Fibroblast of lung (primary cell): ENCODE measurements around the gene AP1S1.

Experiments
- CTCF ChIP-seq, 2 donors: IDR thresholded peaks in 1 of 2; conservative IDR thresholded peaks in 1 of 2; 1 replicate in 1 of 2; 2 replicates in 1 of 2; pipeline ENCODE4 v1.5.1; 2011 to 2012; ENCODE audit warnings: low read length in 2 of 2, control low read depth in 1 of 2, inconsistent platforms in 1 of 2, low read depth in 1 of 2, mild to moderate bottlenecking in 1 of 2
- EZH2 ChIP-seq: IDR thresholded peaks from 2 replicates; pipeline ENCODE4 v1.5.1; 2012; ENCODE audit warnings: low read length, control low read depth, mild to moderate bottlenecking; ENCODE audit errors: missing control alignments

GRCh38 chr7:101186844-101187428 is 32.7 kb downstream of the AP1S1 start:
- no peak for TF ChIP-seq CTCF (conservative IDR thresholded peaks at IDR 0.05 in 1 of 2, IDR thresholded peaks at IDR 0.05 in 1 of 2; ENCODE audit: low read depth in 1 of 2, low read length in 2 of 2)
- no peak for TF ChIP-seq EZH2
